Calu3 (cell line): ENCODE data around the gene ARPC1A. TPM values are rescaled to one million over a fixed set of nuclear protein-coding genes. Genes with fewer than 3 reads are reported as not detected.

Experiments used
- BruUV-seq: library from RNA; stranded (reverse); fragments of 400-500 nt; replicated peaks from 2 replicates; lab custom pipeline; 2021; lab: Mats Ljungman, UMichigan
- CTCF ChIA-PET: fragments of 300-600 bp; sonication (Branson Sonifier 250); formaldehyde crosslinking; loops from one replicate; lab custom pipeline; 2022; ENCODE audit warnings: antibody characterized with exemption; lab: Charles Lee
- DNase-seq: peaks from one replicate; pipeline ENCODE4 v3.0.0; 2022
- H3K27ac Mint-ChIP-seq: one replicate; pipeline ENCODE4 v1.8.0; 2022; ENCODE audit warnings: mixed read lengths; ENCODE audit not compliant: unreplicated experiment
- H3K27me3 Mint-ChIP-seq: one replicate; pipeline ENCODE4 v1.8.0; 2022; ENCODE audit warnings: mixed read lengths; ENCODE audit not compliant: unreplicated experiment
- H3K36me3 Mint-ChIP-seq: one replicate; pipeline ENCODE4 v1.8.0; 2022; ENCODE audit warnings: mild to moderate bottlenecking, moderate library complexity, mixed read lengths; ENCODE audit not compliant: insufficient read depth, unreplicated experiment
- H3K4me1 Mint-ChIP-seq: one replicate; pipeline ENCODE4 v1.8.0; 2022; ENCODE audit warnings: mild to moderate bottlenecking, low read depth, mixed read lengths; ENCODE audit not compliant: unreplicated experiment
- H3K4me3 Mint-ChIP-seq: one replicate; pipeline ENCODE4 v1.8.0; 2022; ENCODE audit warnings: mild to moderate bottlenecking, low read depth, moderate library complexity, mixed read lengths; ENCODE audit not compliant: unreplicated experiment
- H3K9me3 Mint-ChIP-seq: one replicate; pipeline ENCODE4 v1.8.0; 2022; ENCODE audit warnings: low read depth, mixed read lengths; ENCODE audit not compliant: unreplicated experiment
- intact Hi-C: fragments of 100-400 bp; cut with micrococcal nuclease; formaldehyde crosslinking; loops from one replicate; pipeline ENCODE4 v1.10.0; 2022; ENCODE audit not compliant: unreplicated experiment
- total RNA-seq: library from RNA; stranded (reverse); gene quantifications from 2 replicates; pipeline ENCODE4 v1.2.3, GENCODE V29; 2022
- TF ChIP-seq, protein P1 (sequence below): fragments of 200-600 bp; IDR thresholded peaks from one replicate; pipeline ENCODE4 v1.8.0; 2022; ENCODE audit warnings: antibody characterized with exemption; ENCODE audit not compliant: unreplicated experiment

The ARPC1A gene
- total RNA-seq, 1 experiment from 2014 or later, result 146 TPM

DNA sequence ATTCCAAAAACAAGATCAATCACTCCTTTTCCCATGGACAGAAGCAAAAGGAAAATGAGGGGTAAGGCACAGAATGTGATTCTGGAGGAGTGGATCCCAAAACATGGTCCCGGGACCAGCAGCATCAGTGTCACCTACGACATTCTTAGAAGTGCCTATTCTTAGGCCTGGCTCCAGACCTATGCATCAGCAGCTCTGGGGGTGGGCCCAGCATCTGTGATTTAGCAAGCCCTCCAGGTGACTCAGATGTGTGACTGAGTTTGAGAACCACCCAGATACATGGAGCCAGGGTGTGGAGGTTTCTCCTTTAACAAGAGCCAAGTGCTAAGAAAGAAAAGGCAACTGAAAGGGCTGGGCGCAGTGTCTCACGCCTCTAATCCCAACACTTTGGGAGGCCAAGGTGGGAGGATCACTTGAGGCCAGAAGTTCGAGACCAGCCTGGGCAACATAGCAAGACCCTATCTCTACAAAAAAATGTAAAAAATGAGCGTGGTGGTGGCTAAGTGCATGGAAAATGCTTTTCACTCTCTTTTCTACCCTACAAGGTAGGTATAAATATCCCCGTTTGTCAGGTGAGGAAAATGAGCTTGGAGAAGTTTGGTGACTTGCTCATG is 17.1 kb upstream of the ARPC1A start:
- no peaks in the 10 kb centered on the region for H3K9me3 Mint-ChIP-seq
- no peak for DNase-seq
- H3K36me3 Mint-ChIP-seq, result no peaks in the 10 kb centered on the region
- intact Hi-C loops, result no loop called here
- H3K4me3 Mint-ChIP-seq, result no peak overlapping the region
- TF ChIP-seq, protein P1, sequence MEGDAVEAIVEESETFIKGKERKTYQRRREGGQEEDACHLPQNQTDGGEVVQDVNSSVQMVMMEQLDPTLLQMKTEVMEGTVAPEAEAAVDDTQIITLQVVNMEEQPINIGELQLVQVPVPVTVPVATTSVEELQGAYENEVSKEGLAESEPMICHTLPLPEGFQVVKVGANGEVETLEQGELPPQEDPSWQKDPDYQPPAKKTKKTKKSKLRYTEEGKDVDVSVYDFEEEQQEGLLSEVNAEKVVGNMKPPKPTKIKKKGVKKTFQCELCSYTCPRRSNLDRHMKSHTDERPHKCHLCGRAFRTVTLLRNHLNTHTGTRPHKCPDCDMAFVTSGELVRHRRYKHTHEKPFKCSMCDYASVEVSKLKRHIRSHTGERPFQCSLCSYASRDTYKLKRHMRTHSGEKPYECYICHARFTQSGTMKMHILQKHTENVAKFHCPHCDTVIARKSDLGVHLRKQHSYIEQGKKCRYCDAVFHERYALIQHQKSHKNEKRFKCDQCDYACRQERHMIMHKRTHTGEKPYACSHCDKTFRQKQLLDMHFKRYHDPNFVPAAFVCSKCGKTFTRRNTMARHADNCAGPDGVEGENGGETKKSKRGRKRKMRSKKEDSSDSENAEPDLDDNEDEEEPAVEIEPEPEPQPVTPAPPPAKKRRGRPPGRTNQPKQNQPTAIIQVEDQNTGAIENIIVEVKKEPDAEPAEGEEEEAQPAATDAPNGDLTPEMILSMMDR, result no peak
- H3K27me3 Mint-ChIP-seq, result no peaks in the 10 kb centered on the region
- H3K4me1 Mint-ChIP-seq, result no peaks in the 10 kb centered on the region
- H3K27ac Mint-ChIP-seq, result no peak overlapping the region
- BruUV-seq, result no TSS peak
- CTCF ChIA-PET, result no interaction called here

DNA sequence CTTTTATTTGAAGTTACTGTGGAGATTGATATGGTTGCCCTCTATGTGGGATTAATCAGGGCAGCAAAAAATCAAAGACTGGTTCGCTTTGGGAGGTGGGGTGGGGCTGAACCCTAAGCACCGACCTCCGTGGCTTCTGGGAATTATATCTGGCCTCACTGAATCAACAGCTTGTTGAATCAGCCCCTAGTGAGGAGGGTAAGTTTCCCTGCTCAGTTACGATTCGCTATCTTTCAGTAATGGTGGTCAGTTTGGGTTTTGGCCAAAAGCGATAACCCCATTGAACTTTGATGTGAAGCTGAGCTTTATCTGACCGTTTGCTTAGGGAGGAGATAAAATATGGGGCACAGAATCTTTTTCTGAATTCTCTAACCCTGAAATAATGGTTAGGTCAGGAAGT is 16.6 kb upstream of the ARPC1A start:
- Mint-ChIP-seq H3K4me1 (no peaks in the 10 kb centered on the region), H3K36me3 (no peaks in the 10 kb centered on the region), H3K27ac (no peak overlapping the region), H3K27me3 (no peaks in the 10 kb centered on the region), H3K9me3 (no peaks in the 10 kb centered on the region), H3K4me3 (no peak overlapping the region)
- no peak for DNase-seq
- CTCF ChIA-PET, result no interaction called here
- intact Hi-C loops, result no loop called here
- TF ChIP-seq, protein P1, result no peak
- BruUV-seq, result no TSS peak

DNA sequence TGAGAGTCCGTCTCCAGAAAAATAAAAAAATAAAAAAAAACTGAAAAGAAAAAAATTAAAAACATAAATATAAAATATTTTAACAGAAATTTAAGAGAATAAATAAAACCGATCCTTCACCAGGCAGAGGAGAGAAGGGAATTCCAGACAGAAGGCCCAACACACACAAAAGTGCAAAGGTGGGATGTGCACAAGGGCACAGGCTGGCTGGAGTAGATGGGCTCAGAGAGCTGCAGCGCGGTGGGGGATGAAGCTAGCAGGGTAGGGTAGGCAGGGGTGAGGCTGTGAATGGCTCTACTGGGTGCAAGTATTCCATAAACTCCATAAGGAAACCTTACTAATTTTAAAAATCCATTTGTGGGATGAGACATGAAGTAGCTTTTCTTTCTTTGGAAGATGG is 15.7 kb upstream of the ARPC1A start:
- no TSS peak for BruUV-seq
- no peak for DNase-seq
- Mint-ChIP-seq H3K27ac (no peak overlapping the region), H3K27me3 (no peaks in the 10 kb centered on the region), H3K4me3 (no peak overlapping the region), H3K4me1 (no peaks in the 10 kb centered on the region), H3K36me3 (no peaks in the 10 kb centered on the region), H3K9me3 (no peaks in the 10 kb centered on the region)
- TF ChIP-seq, protein P1, result no peak
- intact Hi-C loops, result loop anchor here (5.0 to 10.0 kb wide), 2 partner anchors 43 to 205 kb away; no protein-coding TSS in a partner anchor
- CTCF ChIA-PET, result interaction anchor here (0.6 kb wide), 2 partner anchors 21 to 456 kb away, joined by 3 to 8 read pairs; no protein-coding TSS in a partner anchor

DNA sequence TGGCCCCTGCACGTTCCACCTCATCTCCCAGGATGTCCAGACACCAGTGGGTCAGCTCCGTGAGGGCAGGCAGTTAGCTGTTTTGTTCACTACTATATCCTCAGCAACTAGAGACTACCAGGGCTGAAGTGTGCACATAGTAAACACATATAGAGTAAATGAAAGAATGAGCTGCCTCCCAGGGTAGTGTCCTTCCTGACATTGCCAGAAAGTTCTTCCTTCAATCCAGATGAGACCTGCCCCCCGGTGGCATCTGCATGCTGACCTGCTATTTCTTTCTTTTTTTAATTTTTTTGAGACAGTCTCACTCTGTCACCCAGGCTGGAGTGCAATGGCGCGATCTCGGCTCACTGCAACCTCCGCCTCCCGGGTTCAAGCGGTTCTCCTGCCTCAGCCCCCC is 14.0 kb upstream of the ARPC1A start:
- H3K9me3 Mint-ChIP-seq, result no peaks in the 10 kb centered on the region

More for the DNA sequence above, 14.0 kb upstream of the ARPC1A start:
- no peaks in the 10 kb centered on the region for H3K4me1 Mint-ChIP-seq
- H3K27me3 Mint-ChIP-seq, result no peaks in the 10 kb centered on the region
- no peaks in the 10 kb centered on the region for H3K36me3 Mint-ChIP-seq
- TF ChIP-seq, protein P1, result no peak
- no peak overlapping the region for H3K4me3 Mint-ChIP-seq
- no peak for DNase-seq
- intact Hi-C loops, result loop anchor here (5.0 to 10.0 kb wide), 2 partner anchors 44 to 207 kb away; no protein-coding TSS in a partner anchor
- CTCF ChIA-PET, result interaction anchor here (0.6 kb wide), 1 partner anchor 57 kb away, joined by 5 read pairs; no protein-coding TSS in a partner anchor
- H3K27ac Mint-ChIP-seq, result no peak overlapping the region
- no TSS peak for BruUV-seq
